GM12878 (cell line): ENCODE measurements around the gene ENOPH1. TPM values are rescaled to one million over a fixed set of nuclear protein-coding genes. Genes with fewer than 3 reads are reported as not detected.

Experiments used
- ATAC-seq: fragments of 200-7000 bp; cut with Tn5 transposase; 3 replicates; pipeline ENCODE4 v1.9.1; 2020; ENCODE audit warnings: mild to moderate bottlenecking, moderate library complexity
- BruUV-seq: library from RNA; stranded (reverse); fragments of 400-500 nt; replicated peaks from 2 replicates; lab custom pipeline; 2021; lab: Mats Ljungman, UMichigan
- CTCF ChIA-PET: fragments of 300-600 bp; sonication (Branson Sonifier 250); formaldehyde crosslinking; extraction: SDS; loops from one replicate; lab custom pipeline; 2021; ENCODE audit warnings: inconsistent platforms; lab: Yijun Ruan, JAX
- POLR2A ChIA-PET: fragments of 350-600 bp; formaldehyde crosslinking; extraction: SDS; loops from one replicate; lab custom pipeline; 2021; ENCODE audit warnings: inconsistent platforms; lab: Charles Lee
- RAD21 ChIA-PET: fragments of 300-600 bp; sonication (Branson Sonifier 250); formaldehyde crosslinking; loops from one replicate; lab custom pipeline; 2023; ENCODE audit warnings: antibody characterized with exemption; ENCODE audit not compliant: unreplicated experiment; lab: Charles Lee
- SMC1A ChIA-PET: fragments of 300-600 bp; sonication (Branson Sonifier 250); formaldehyde crosslinking; loops from one replicate; lab custom pipeline; 2023; ENCODE audit not compliant: unreplicated experiment, uncharacterized antibody; lab: Charles Lee
- DNase-seq: peaks from one replicate; pipeline ENCODE4 v3.0.0-alpha.2; 2011; ENCODE audit warnings: low read depth, low spot score
- FAIRE-seq: peaks from 3 replicates; lab custom pipeline; 2011; peaks lifted over from hg19 to GRCh38; lab: Jason Lieb, UNC
- H2AFZ ChIP-seq: 2 replicates; pipeline ENCODE4 v1.6.0; 2011; ENCODE audit warnings: low read depth, low read length, control low read depth; ENCODE audit not compliant: control insufficient read depth
- H3K27ac ChIP-seq: 2 replicates; pipeline ENCODE4 v1.5.1; 2011; ENCODE audit warnings: control low read depth; ENCODE audit not compliant: control insufficient read depth, insufficient read depth
- H3K27me3 ChIP-seq, 2 experiments: replicated peaks in 1 of 2; 2 replicates each; pipeline versions ENCODE4 v1.6.0 to v1.6.1; 2011; ENCODE audit warnings: low read length in 1 of 2; ENCODE audit not compliant: control insufficient read depth in 2 of 2, insufficient read depth in 2 of 2
- H3K36me3 ChIP-seq, 2 experiments: 2 replicates each; pipeline ENCODE4 v1.5.1; 2011; ENCODE audit warnings: low read length in 1 of 2; ENCODE audit not compliant: control insufficient read depth in 2 of 2, insufficient read depth in 2 of 2
- H3K4me1 ChIP-seq: 2 replicates; pipeline ENCODE4 v1.6.1; 2011; ENCODE audit warnings: mild to moderate bottlenecking, low read length, moderate library complexity, mixed read lengths; ENCODE audit not compliant: control insufficient read depth, insufficient read depth
- H3K4me2 ChIP-seq: 2 replicates; pipeline ENCODE4 v1.6.0; 2011; ENCODE audit warnings: control low read depth; ENCODE audit not compliant: control insufficient read depth, insufficient read depth
- H3K4me3 ChIP-seq: fragments of 200-600 bp; sonication (generic); 2 replicates; pipeline ENCODE4 v1.5.1; 2016
- H3K79me2 ChIP-seq: 2 replicates; pipeline ENCODE4 v1.6.0; 2011; ENCODE audit warnings: low read length; ENCODE audit not compliant: control insufficient read depth, insufficient read depth
- H3K9ac ChIP-seq: 2 replicates; pipeline ENCODE4 v1.8.0; 2011; ENCODE audit warnings: low read length, control low read depth, mixed read lengths; ENCODE audit not compliant: control insufficient read depth, insufficient read depth
- H3K9me3 ChIP-seq: replicated peaks from 3 replicates; pipeline ENCODE4 v1.5.1; 2011; ENCODE audit warnings: mild to moderate bottlenecking, low read length; ENCODE audit not compliant: control insufficient read depth, insufficient read depth
- H4K20me1 ChIP-seq: 2 replicates; pipeline ENCODE4 v1.6.0; 2011; ENCODE audit not compliant: control insufficient read depth, insufficient read depth
- CBFB ChIP-seq: IDR thresholded peaks from 2 replicates; pipeline ENCODE4 v1.6.1; 2016; ENCODE audit warnings: antibody characterized with exemption, low read depth
- EZH2 ChIP-seq: IDR thresholded peaks from 2 replicates; pipeline ENCODE4 v1.6.1; 2012; ENCODE audit warnings: low read depth, mild to moderate bottlenecking, control low read depth, inconsistent platforms, low read length, borderline replicate concordance; ENCODE audit not compliant: control insufficient read depth
- GATAD2B ChIP-seq: fragments of 450-650 bp; conservative IDR thresholded peaks from 2 replicates; pipeline ENCODE4 v1.6.1; 2017; ENCODE audit warnings: low read depth, mild to moderate bottlenecking, moderate library complexity
- MLLT1 ChIP-seq: fragments of 450-650 bp; IDR thresholded peaks from 2 replicates; pipeline ENCODE4 v1.6.1; 2016; ENCODE audit warnings: mild to moderate bottlenecking
- NFXL1 ChIP-seq: fragments of 450-650 bp; IDR thresholded peaks from 2 replicates; pipeline ENCODE4 v1.6.1; 2017; ENCODE audit warnings: antibody characterized with exemption, mild to moderate bottlenecking, borderline replicate concordance
- NFYB ChIP-seq: IDR thresholded peaks from 2 replicates; pipeline ENCODE4 v1.6.1; 2011; ENCODE audit warnings: low read depth, mild to moderate bottlenecking, low read length, improper control_type of control experiment, moderate library complexity; ENCODE audit not compliant: insufficient read depth
- NR2C1 ChIP-seq: fragments of 450-650 bp; IDR thresholded peaks from 2 replicates; pipeline ENCODE4 v1.6.1; 2017; ENCODE audit warnings: antibody characterized with exemption, mild to moderate bottlenecking, moderate library complexity
- ZSCAN29 ChIP-seq: fragments of 450-650 bp; IDR thresholded peaks from 2 replicates; pipeline ENCODE4 v1.6.1; 2017; ENCODE audit warnings: mild to moderate bottlenecking, moderate library complexity
- WGBS: methylation state at CpG from one replicate; pipeline ENCODE4 v1.1.6; 2016; ENCODE audit warnings: low lambda C conversion rate; ENCODE audit not compliant: insufficient replicate concordance, insufficient coverage; ENCODE audit errors: missing lambda C conversion rate; 5-methylcytosine and 5-hydroxymethylcytosine counted together
- in situ Hi-C: fragments of 300-500 bp; cut with MboI; formaldehyde crosslinking; loops from 9 replicates; pipeline ENCODE4 v1.14.3; 2018; ENCODE audit warnings: mixed read lengths
- intact Hi-C: fragments of 100-400 bp; cut with micrococcal nuclease; formaldehyde crosslinking; loops from one replicate; pipeline ENCODE4 v1.14.2; 2022; ENCODE audit not compliant: unreplicated experiment
- polyA plus RNA-seq, 11 experiments: library from polyadenylated mRNA; depleted of rRNA in 4 of 11; unstranded in 6 of 11; stranded (reverse) in 5 of 11; fragments of >200 nt; fragmentation: Nextera tagmentation in 4 of 11; fragmentation: Illumina TruSeq in 1 of 11; extraction: Ambion mirVana in 4 of 11; extraction: Trizol in 1 of 11; gene quantifications; 1 replicate in 1 of 11; 2 replicates in 10 of 11; pipeline versions ENCODE4 v1.2.1 to v1.2.3, GENCODE V29; 2011 to 2016; ENCODE audit warnings: inconsistent platforms in 2 of 11, missing spikeins in 2 of 11, low read depth in 1 of 11
- total RNA-seq, 4 experiments: library from RNA; depleted of rRNA in 3 of 4; stranded (reverse); fragments of >200 nt in 3 of 4; fragmentation: Illumina TruSeq in 1 of 4; extraction: Trizol in 1 of 4; gene quantifications; 2 replicates each; pipeline versions ENCODE4 v1.2.1 to v1.2.3, GENCODE V29; 2013 to 2021

Gene ENOPH1
- total and polyA plus RNA-seq, 10 of the 15 experiments (the other 5 are each of a cell fraction or from before 2014, with no cell fraction given): 24.4 to 83.6 (median 46.7) TPM

GRCh38 chr4:82381235-82381634, 49.2 kb upstream of the ENOPH1 start:
- no TSS peak for BruUV-seq
- Histone ChIP-seq H4K20me1 (no peaks in the 10 kb centered on the region), H3K79me2 (peaks cover 6% of the 10 kb centered on the region), H3K9me3 (peaks cover 2% of the 10 kb centered on the region; the same call in 2 of the 3 replicates), H2AFZ (no peak overlapping the region), H3K9ac (no peak overlapping the region), H3K4me1 (peaks cover 3% of the 10 kb centered on the region), H3K4me2 (no peak overlapping the region), H3K27ac (no peak overlapping the region), H3K4me3 (no peak overlapping the region), H3K27me3 (no peaks in the 10 kb centered on the region), H3K36me3 (no peaks in the 10 kb centered on the region)
- ChIA-PET POLR2A (interaction anchor here (1.2 kb wide), 1 partner anchor 48 kb away, joined by 7 read pairs; the partner anchor contains the start of gene HNRNPDL), SMC1A (interaction anchor here (1.0 kb wide), 1 partner anchor 19 kb away, joined by 3 read pairs; no protein-coding TSS in a partner anchor), RAD21 (no interaction called here), CTCF (interaction anchor here (1.9 kb wide), 1 partner anchor 21 kb away, joined by 7 read pairs; no protein-coding TSS in a partner anchor)
- DNase-seq: no peak
- intact Hi-C loops: no loop called here
- 80% methylated on average over 3 of the region's 3 CpGs for WGBS
- no peak for TF ChIP-seq EZH2
- no peak for TF ChIP-seq ZSCAN29
- TF ChIP-seq NR2C1: no peak
- TF ChIP-seq NFXL1: no peak
- no peak for TF ChIP-seq MLLT1
- TF ChIP-seq NFYB: no peak
- TF ChIP-seq GATAD2B: no peak
- no peak for TF ChIP-seq CBFB
- in situ Hi-C loops: no loop called here
- ATAC-seq: no peak
- no peak for FAIRE-seq
